Parathyroid adenoma (tissue), 2 donors: ENCODE data around the gene DSCAML1.

Experiments
- H2AFZ ChIP-seq: fragments of 300-600 bp; sonication (generic); one replicate; pipeline ENCODE4 v1.7.0; 2017; ENCODE audit warnings: antibody characterized with exemption, mild to moderate bottlenecking
- H3K27ac ChIP-seq: fragments of 300-600 bp; sonication (generic); one replicate; pipeline ENCODE4 v1.7.0; 2017
- H3K27me3 ChIP-seq: fragments of 300-600 bp; sonication (generic); one replicate; pipeline ENCODE4 v1.7.0; 2017; ENCODE audit warnings: low read length; ENCODE audit not compliant: control insufficient read depth, insufficient read depth
- H3K36me3 ChIP-seq: fragments of 300-600 bp; sonication (generic); one replicate; pipeline ENCODE4 v1.7.0; 2017; ENCODE audit warnings: low read length; ENCODE audit not compliant: control insufficient read depth, insufficient read depth
- H3K4me1 ChIP-seq: fragments of 300-600 bp; sonication (generic); one replicate; pipeline ENCODE4 v1.7.0; 2017; ENCODE audit warnings: control low read depth
- H3K4me2 ChIP-seq: fragments of 300-600 bp; sonication (generic); one replicate; pipeline ENCODE4 v1.7.0; 2017; ENCODE audit warnings: low read length
- H3K4me3 ChIP-seq: fragments of 300-600 bp; sonication (generic); one replicate; pipeline ENCODE4 v1.7.0; 2017; ENCODE audit warnings: low read depth, low read length
- H3K79me2 ChIP-seq: fragments of 300-600 bp; sonication (generic); one replicate; pipeline ENCODE4 v1.7.0; 2017; ENCODE audit warnings: control low read depth
- H3K9ac ChIP-seq: fragments of 300-600 bp; sonication (generic); one replicate; pipeline ENCODE4 v1.7.0; 2017; ENCODE audit warnings: mild to moderate bottlenecking
- H3K9me3 ChIP-seq: fragments of 300-600 bp; sonication (generic); one replicate; pipeline ENCODE4 v1.7.0; 2017; ENCODE audit warnings: low read length; ENCODE audit not compliant: control insufficient read depth
- CTCF ChIP-seq: fragments of 300-600 bp; sonication (generic); IDR thresholded peaks from one replicate; pipeline ENCODE4 v1.7.0; 2017; ENCODE audit warnings: antibody characterized with exemption, mild to moderate bottlenecking
- donor health status: primary hyperparathyroidism.

Gene DSCAML1

DNA sequence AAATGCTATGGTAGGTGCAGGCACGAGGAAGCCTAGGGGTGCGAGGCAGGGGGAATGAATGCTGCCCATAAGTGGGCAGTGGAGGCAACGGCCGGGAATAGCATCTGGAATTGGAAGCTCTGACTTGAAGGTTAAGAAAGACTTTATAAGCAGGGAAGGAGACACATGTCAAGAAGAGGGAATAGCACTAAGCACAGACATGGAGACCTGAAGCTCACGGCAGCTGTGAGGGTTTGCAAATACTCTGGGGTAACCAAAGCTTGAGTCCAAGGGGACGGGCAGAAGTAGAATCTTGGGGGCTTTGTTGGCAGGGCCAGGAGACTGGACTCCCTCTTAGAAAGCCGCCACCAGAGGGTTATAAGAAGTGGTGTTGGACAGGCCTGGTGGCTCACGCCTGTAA lies 356.8 kb downstream of the DSCAML1 start:
- Histone ChIP-seq H3K27me3 (no peaks in the 10 kb centered on the region), H3K9me3 (no peaks in the 10 kb centered on the region), H3K4me3 (no peak overlapping the region), H2AFZ (no peak overlapping the region), H3K9ac (no peak overlapping the region), H3K27ac (no peak overlapping the region), H3K4me1 (no peaks in the 10 kb centered on the region), H3K79me2 (no peaks in the 10 kb centered on the region), H3K36me3 (no peaks in the 10 kb centered on the region), H3K4me2 (no peak overlapping the region)
- TF ChIP-seq CTCF, result no peak

GRCh38 chr11:117439256-117439655 lies 357.8 kb downstream of the DSCAML1 start:
- Histone ChIP-seq H3K79me2 (no peaks in the 10 kb centered on the region), H2AFZ (no peak overlapping the region), H3K27ac (no peak overlapping the region), H3K4me1 (no peaks in the 10 kb centered on the region), H3K9me3 (no peaks in the 10 kb centered on the region), H3K4me2 (no peak overlapping the region), H3K27me3 (no peaks in the 10 kb centered on the region), H3K4me3 (no peak overlapping the region), H3K9ac (no peak overlapping the region), H3K36me3 (no peaks in the 10 kb centered on the region)
- TF ChIP-seq CTCF, result no peak

GRCh38 chr11:117438371-117439000 lies 358.5 kb downstream of the DSCAML1 start:
- Histone ChIP-seq H3K27me3 (no peaks in the 10 kb centered on the region), H3K36me3 (no peaks in the 10 kb centered on the region), H2AFZ (no peak overlapping the region), H3K4me1 (no peaks in the 10 kb centered on the region), H3K9me3 (no peaks in the 10 kb centered on the region), H3K9ac (no peak overlapping the region), H3K4me2 (no peak overlapping the region), H3K27ac (no peak overlapping the region), H3K4me3 (no peak overlapping the region), H3K79me2 (no peaks in the 10 kb centered on the region)
- TF ChIP-seq CTCF, result no peak

DNA sequence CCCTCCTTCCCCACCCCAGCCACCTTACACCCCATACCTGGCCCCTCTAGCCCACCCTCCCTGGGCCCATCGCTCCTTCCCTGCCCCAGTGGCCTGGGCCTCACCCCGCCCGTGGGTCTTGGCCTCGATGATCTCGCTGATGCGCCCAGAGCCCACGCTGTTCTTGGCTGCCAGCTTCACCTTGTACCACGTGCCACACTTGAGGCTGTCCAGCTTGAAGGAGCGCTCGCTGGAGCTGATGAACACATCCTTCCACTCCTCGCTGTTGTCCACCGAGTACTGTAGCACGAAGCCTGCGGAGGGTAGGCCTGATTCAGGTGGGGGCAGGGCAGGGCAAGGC lies 359.3 kb downstream of the DSCAML1 start:
- Histone ChIP-seq H3K9me3 (no peaks in the 10 kb centered on the region), H3K4me3 (no peak overlapping the region), H3K4me2 (no peak overlapping the region), H3K79me2 (no peaks in the 10 kb centered on the region), H3K27me3 (no peaks in the 10 kb centered on the region), H3K36me3 (no peaks in the 10 kb centered on the region), H3K9ac (no peak overlapping the region), H3K27ac (no peak overlapping the region), H3K4me1 (no peaks in the 10 kb centered on the region), H2AFZ (no peak overlapping the region)
- TF ChIP-seq CTCF, result no peak

DNA sequence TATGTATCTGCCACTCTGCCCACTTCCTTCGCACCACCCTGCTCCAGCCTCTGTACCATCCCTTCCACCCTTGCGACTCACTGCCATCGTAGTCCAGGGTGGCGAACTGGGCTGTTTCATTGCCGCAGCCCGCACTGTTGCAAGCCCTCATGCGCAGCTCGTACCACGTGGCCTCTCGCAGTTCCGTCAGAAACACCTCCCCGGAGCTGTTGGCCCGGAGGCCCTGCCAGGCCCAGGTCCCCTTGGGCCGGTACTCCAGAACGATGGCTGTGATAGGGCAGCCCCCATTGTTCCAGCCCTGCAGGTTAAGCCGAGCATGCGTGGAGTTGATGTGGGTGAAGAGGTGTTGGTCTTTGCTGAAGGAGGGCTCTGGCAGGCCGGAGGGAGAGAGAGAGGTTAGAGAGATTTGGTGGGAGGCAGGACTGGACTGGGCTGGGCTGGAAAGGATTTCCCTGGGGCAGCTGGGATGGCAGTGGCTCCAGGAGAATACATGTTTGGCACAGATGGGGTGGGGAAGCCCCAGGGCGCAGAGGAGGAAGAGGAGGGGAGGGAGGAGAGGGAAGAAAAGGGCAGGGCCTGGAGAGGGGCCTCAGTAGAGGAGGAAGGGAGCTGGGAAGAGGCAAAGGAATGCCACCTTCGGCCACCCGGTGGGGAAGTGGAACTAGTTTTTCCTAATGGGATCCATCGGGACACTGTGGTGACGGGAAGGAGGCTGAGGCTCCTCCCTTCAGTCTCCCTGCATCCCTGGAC lies 359.8 kb downstream of the DSCAML1 start:
- H2AFZ ChIP-seq, result no peak overlapping the region
- H3K9me3 ChIP-seq, result no peaks in the 10 kb centered on the region
- H3K4me3 ChIP-seq, result no peak overlapping the region
- no peak overlapping the region for H3K9ac ChIP-seq
- H3K4me2 ChIP-seq, result no peak overlapping the region
- H3K27ac ChIP-seq, result no peak overlapping the region
- no peak for TF ChIP-seq CTCF
- H3K27me3 ChIP-seq, result no peaks in the 10 kb centered on the region
- no peaks in the 10 kb centered on the region for H3K36me3 ChIP-seq
- no peaks in the 10 kb centered on the region for H3K4me1 ChIP-seq
- no peaks in the 10 kb centered on the region for H3K79me2 ChIP-seq
